ENCODE data around the gene DHRS9. TPM values are rescaled to one million over a fixed set of nuclear protein-coding genes. Genes with fewer than 3 reads are reported as not detected.

The DHRS9 gene
- total and polyA plus RNA-seq, 2 of the 4 experiments (the other 2 are of a cell fraction), result not detected

DNA sequence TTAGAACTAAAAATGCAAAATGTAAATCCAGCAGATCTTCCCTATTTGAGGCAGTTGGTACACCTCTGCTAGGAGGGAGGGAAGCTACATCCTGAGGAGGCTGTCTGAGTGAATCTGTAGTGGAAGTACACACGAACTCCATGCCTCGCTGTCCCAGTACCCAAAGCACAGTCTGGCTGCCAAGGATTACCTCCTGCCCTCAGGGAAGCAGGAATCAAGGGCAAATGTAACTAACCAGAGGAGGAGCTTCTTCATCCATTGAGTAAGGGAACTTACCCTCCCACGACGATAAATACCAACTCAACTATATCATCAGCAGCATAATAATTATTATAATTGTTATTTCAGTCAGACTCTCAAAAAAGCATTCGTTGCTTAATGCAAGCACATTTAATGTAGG is 2.1 kb downstream of the DHRS9 start:
- Histone ChIP-seq H3K4ac (ENCODE audit: low read depth, low read length) (no peak overlapping the region), H2BK120ac (ENCODE audit: low read depth, low read length) (no peak overlapping the region), H3K9me1 (ENCODE audit: insufficient read depth, low read length) (no peaks in the 10 kb centered on the region), H3K36me3 (ENCODE audit: control insufficient read depth, insufficient read depth, low read length) (no peaks in the 10 kb centered on the region), H3K27me3 (ENCODE audit: control insufficient read depth, insufficient read depth, low read length) (no peaks in the 10 kb centered on the region), H2AK9ac (replicated peaks; ENCODE audit: low read depth, low read length, poor library complexity) (no peak overlapping the region), H2AFZ (replicated peaks; ENCODE audit: low read length, poor library complexity) (no peak overlapping the region), H4K20me1 (ENCODE audit: insufficient read depth, low read length) (no peaks in the 10 kb centered on the region), H3K14ac (replicated peaks; ENCODE audit: low read depth, low read length) (no peak overlapping the region), H2BK5ac (ENCODE audit: low read depth, low read length, poor library complexity, severe bottlenecking) (no peak overlapping the region), H4K91ac (ENCODE audit: insufficient read depth, low read depth, low read length) (no peak overlapping the region), H3K4me2 (ENCODE audit: low read depth, low read length) (no peak overlapping the region), H3K9ac (ENCODE audit: low read depth, low read length) (no peak overlapping the region), H2BK15ac (ENCODE audit: low read depth, low read length) (no peak overlapping the region), H3K56ac (ENCODE audit: extremely low read depth, insufficient read depth, low read length) (no peak overlapping the region), H2AK5ac (ENCODE audit: low read depth, low read length) (no peak overlapping the region), H3K9me3 (ENCODE audit: control insufficient read depth, insufficient read depth, low read length) (0 out of 2 replicates have a peak, but pooled peaks cover 2% of the 10 kb centered on the region), H3K18ac (ENCODE audit: low read depth, low read length) (no peak overlapping the region), H2BK20ac (ENCODE audit: low read depth, low read length) (no peak overlapping the region), H3K4me3 (ENCODE audit: insufficient read depth, low read depth, low read length) (no peak overlapping the region), H3K27ac (ENCODE audit: insufficient read depth, low read length) (no peak overlapping the region), H3K23ac (ENCODE audit: low read depth, low read length) (no peak overlapping the region), H3K4me1 (ENCODE audit: control insufficient read depth, insufficient read depth, low read length) (no peaks in the 10 kb centered on the region), H4K8ac (ENCODE audit: low read depth in 2 of 2, low read length in 2 of 2) (no peak overlapping the region), H4K5ac (ENCODE audit: low read depth, low read length) (no peak overlapping the region), H3K79me1 (ENCODE audit: low read depth in 1 of 2, low read length in 2 of 2) (no peaks in the 10 kb centered on the region)
- DNase-seq (no peak), ATAC-seq (ENCODE audit: low read depth) (no peak)
- in situ Hi-C loops (cut with MboI; ENCODE audit: low sequenced_read_pairs) (no loop called here), dilution Hi-C loops (cut with HindIII; ENCODE audit: low sequenced_read_pairs, unreplicated experiment) (no loop called here), intact Hi-C loops (cut with micrococcal nuclease) (no loop called here)
- TF ChIP-seq RFX5 (IDR thresholded peaks at IDR 0.05; ENCODE audit: low read depth, low read length) (no peak), POLR2A (IDR thresholded peaks at IDR 0.05; ENCODE audit: low read depth, low read length) (no peak), CEBPB (IDR thresholded peaks at IDR 0.05; ENCODE audit: low read depth, low read length) (no peak), MAZ (IDR thresholded peaks at IDR 0.05; ENCODE audit: borderline replicate concordance, low read depth, low read length) (no peak), USF2 (IDR thresholded peaks at IDR 0.05; ENCODE audit: low read depth, low read length) (no peak), MAFK (IDR thresholded peaks at IDR 0.05; ENCODE audit: low read depth, low read length) (no peak), RAD21 (IDR thresholded peaks at IDR 0.05; ENCODE audit: low read length) (no peak), BHLHE40 (IDR thresholded peaks at IDR 0.05; ENCODE audit: low read depth, low read length) (no peak), RCOR1 (IDR thresholded peaks at IDR 0.05; ENCODE audit: insufficient replicate concordance, low read length) (no peak), SMC3 (IDR thresholded peaks at IDR 0.05; ENCODE audit: low read depth, low read length) (no peak), FOS (IDR thresholded peaks at IDR 0.05; ENCODE audit: low read depth, low read length) (no peak), CHD1 (IDR thresholded peaks at IDR 0.05; ENCODE audit: low read depth, low read length) (no peak), MXI1 (IDR thresholded peaks at IDR 0.05; ENCODE audit: borderline replicate concordance, low read depth, low read length) (no peak), NFE2L2 (IDR thresholded peaks at IDR 0.05; ENCODE audit: low read depth, low read length) (no peak)
- TF ChIP-seq, protein P1, sequence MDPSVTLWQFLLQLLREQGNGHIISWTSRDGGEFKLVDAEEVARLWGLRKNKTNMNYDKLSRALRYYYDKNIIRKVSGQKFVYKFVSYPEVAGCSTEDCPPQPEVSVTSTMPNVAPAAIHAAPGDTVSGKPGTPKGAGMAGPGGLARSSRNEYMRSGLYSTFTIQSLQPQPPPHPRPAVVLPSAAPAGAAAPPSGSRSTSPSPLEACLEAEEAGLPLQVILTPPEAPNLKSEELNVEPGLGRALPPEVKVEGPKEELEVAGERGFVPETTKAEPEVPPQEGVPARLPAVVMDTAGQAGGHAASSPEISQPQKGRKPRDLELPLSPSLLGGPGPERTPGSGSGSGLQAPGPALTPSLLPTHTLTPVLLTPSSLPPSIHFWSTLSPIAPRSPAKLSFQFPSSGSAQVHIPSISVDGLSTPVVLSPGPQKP (IDR thresholded peaks at IDR 0.05; ENCODE audit: borderline replicate concordance, low read depth, low read length), result no peak
- TF ChIP-seq, protein P2, sequence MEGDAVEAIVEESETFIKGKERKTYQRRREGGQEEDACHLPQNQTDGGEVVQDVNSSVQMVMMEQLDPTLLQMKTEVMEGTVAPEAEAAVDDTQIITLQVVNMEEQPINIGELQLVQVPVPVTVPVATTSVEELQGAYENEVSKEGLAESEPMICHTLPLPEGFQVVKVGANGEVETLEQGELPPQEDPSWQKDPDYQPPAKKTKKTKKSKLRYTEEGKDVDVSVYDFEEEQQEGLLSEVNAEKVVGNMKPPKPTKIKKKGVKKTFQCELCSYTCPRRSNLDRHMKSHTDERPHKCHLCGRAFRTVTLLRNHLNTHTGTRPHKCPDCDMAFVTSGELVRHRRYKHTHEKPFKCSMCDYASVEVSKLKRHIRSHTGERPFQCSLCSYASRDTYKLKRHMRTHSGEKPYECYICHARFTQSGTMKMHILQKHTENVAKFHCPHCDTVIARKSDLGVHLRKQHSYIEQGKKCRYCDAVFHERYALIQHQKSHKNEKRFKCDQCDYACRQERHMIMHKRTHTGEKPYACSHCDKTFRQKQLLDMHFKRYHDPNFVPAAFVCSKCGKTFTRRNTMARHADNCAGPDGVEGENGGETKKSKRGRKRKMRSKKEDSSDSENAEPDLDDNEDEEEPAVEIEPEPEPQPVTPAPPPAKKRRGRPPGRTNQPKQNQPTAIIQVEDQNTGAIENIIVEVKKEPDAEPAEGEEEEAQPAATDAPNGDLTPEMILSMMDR (conservative IDR thresholded peaks at IDR 0.05; ENCODE audit: low read depth, low read length), result no peak
- BruUV-seq (replicated peaks), result no TSS peak
- ChIA-PET POLR2A (ENCODE audit: unreplicated experiment) (no interaction called here), CTCF (no interaction called here)
- no CpG with 5 or more reads among the region's 5 CpGs for WGBS, 2 experiments (ENCODE audit: extremely low coverage in 2 of 2, insufficient read length in 1 of 2)
